Measurements from ENCODE around the gene FHIT.

FHIT gene

GRCh38 chr3:60199306-60199705 lies 1051.9 kb downstream of the FHIT start:
- H3K4me3 ChIP-seq (ENCODE audit: low read depth, low read length) = no peak overlapping the region
- TF ChIP-seq, protein P1, sequence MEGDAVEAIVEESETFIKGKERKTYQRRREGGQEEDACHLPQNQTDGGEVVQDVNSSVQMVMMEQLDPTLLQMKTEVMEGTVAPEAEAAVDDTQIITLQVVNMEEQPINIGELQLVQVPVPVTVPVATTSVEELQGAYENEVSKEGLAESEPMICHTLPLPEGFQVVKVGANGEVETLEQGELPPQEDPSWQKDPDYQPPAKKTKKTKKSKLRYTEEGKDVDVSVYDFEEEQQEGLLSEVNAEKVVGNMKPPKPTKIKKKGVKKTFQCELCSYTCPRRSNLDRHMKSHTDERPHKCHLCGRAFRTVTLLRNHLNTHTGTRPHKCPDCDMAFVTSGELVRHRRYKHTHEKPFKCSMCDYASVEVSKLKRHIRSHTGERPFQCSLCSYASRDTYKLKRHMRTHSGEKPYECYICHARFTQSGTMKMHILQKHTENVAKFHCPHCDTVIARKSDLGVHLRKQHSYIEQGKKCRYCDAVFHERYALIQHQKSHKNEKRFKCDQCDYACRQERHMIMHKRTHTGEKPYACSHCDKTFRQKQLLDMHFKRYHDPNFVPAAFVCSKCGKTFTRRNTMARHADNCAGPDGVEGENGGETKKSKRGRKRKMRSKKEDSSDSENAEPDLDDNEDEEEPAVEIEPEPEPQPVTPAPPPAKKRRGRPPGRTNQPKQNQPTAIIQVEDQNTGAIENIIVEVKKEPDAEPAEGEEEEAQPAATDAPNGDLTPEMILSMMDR (IDR thresholded peaks at IDR 0.05; ENCODE audit: low read depth, low read length, missing control alignments) = no peak
- in situ Hi-C loops (cut with HindIII; ENCODE audit: low sequenced_read_pairs) = no loop called here
- DNase-seq (ENCODE audit: low read depth) = no peak

DNA sequence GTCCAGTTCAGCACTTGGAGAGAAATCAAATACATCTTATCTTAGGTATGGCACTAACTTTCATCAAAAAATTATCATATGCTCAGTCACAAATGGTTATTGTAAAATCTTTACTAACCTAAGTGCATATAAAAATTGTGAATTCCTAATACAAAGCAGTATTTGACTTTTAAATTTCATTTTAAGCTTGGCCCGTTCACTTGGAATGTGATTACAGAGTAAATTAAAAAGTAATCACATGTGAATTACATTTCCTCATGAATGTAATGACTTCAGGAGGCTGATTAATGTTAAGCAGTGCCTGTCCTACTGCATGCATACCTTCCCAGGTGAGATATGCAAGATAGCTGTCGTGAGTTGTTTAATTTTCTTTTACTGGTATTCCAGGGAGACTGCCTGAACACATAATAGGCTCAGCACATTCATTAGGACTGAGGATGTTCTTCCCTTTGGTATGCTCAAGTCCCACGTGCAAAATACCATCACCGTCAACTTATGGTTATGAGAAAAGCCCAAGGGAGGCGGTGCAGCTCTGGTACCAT lies 1053.0 kb downstream of the FHIT start:
- TF ChIP-seq, protein P1 (IDR thresholded peaks at IDR 0.05; ENCODE audit: low read depth, low read length, missing control alignments) = no peak
- DNase-seq (ENCODE audit: low read depth) = no peak
- in situ Hi-C loops (cut with HindIII; ENCODE audit: low sequenced_read_pairs) = no loop called here
- no peak overlapping the region for H3K4me3 ChIP-seq (ENCODE audit: low read depth, low read length)

- DNase-seq (ENCODE audit: low read depth) = no peak
- TF ChIP-seq, protein P1 (IDR thresholded peaks at IDR 0.05; ENCODE audit: low read depth, low read length, missing control alignments) = no peak
- in situ Hi-C loops (cut with HindIII; ENCODE audit: low sequenced_read_pairs) = no loop called here
- no peak overlapping the region for H3K4me3 ChIP-seq (ENCODE audit: low read depth, low read length)
These were observed 1058.7 kb downstream of the FHIT start for GRCh38 chr3:60192297-60193114.

DNA sequence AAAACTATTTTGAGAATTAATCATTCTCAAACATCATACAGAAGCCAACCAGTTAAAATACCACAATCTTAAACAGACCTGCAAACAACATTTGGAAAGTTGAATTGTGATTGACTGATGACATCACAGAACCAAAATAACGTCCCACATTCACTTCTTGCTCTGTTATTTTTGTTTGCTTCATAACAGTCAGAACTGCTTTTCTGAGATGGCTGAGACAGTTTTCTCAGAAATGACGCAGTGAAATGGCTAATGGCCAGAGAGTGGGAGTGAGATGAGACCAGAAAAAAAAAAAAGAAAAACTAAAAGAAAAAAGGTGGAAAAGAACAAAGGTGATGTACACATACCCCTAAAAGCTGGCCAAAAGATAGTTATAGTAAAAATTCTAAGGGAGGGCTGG lies 1061.2 kb downstream of the FHIT start:
- TF ChIP-seq, protein P1 (IDR thresholded peaks at IDR 0.05; ENCODE audit: low read depth, low read length, missing control alignments) = no peak
- no peak overlapping the region for H3K4me3 ChIP-seq (ENCODE audit: low read depth, low read length)
- in situ Hi-C loops (cut with HindIII; ENCODE audit: low sequenced_read_pairs) = no loop called here
- no peak for DNase-seq (ENCODE audit: low read depth)

GRCh38 chr3:60189304-60189703 lies 1061.9 kb downstream of the FHIT start:
- in situ Hi-C loops (cut with HindIII; ENCODE audit: low sequenced_read_pairs) = no loop called here
- H3K4me3 ChIP-seq (ENCODE audit: low read depth, low read length) = no peak overlapping the region
- TF ChIP-seq, protein P1 (IDR thresholded peaks at IDR 0.05; ENCODE audit: low read depth, low read length, missing control alignments) = no peak
- DNase-seq (ENCODE audit: low read depth) = no peak

DNA sequence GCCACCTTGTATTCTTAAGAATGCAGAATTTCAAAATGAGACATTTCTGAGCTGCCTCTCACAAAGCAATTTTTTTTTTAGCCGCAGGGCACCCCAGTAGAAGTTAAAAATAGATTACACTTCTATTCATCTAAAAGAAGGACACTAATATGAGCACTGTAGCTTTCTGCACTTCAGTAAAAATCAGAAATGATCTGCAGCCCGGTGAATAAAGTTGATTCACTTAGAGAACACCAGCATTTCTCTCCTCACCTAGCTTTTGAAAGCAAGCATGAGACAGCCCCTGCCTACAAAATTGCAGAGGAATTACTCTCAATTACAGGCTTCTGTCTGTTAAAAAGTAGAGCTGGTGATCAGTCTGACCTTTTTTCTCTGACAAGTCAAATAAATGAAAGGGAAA lies 1062.4 kb downstream of the FHIT start:
- TF ChIP-seq, protein P1 (IDR thresholded peaks at IDR 0.05; ENCODE audit: low read depth, low read length, missing control alignments) = no peak
- in situ Hi-C loops (cut with HindIII; ENCODE audit: low sequenced_read_pairs) = no loop called here
- no peak for DNase-seq (ENCODE audit: low read depth)
- no peak overlapping the region for H3K4me3 ChIP-seq (ENCODE audit: low read depth, low read length)

All from astrocyte of the cerebellum (primary cell).